ENCODE data around the gene ZBTB42.

GRCh38 chr14:104799244-104800014 lies 1.5 kb upstream of the ZBTB42 start:
- TF ChIP-seq CTCF (conservative IDR thresholded peaks at IDR 0.05) (no peak), EZH2 (IDR thresholded peaks at IDR 0.05; ENCODE audit: low read depth) (no peak)

Data from PC-9 (cell line).